ENCODE measurements around the gene HOXA4.

Gene HOXA4

GRCh38 chr7:27178366-27178765 lies 47.8 kb upstream of the HOXA4 start:
- no peak for DNase-seq
- H3K79me2 ChIP-seq (ENCODE audit: low read length), result no peaks in the 10 kb centered on the region
- H3F3A ChIP-seq (ENCODE audit: insufficient read depth, low read length), result no peaks in the 10 kb centered on the region
- no peaks in the 10 kb centered on the region for H4K20me1 ChIP-seq (ENCODE audit: insufficient read depth, low read length)
- H2AFZ ChIP-seq (ENCODE audit: low read length), result no peak overlapping the region
- no peaks in the 10 kb centered on the region for H3K9me3 ChIP-seq (replicated peaks; ENCODE audit: insufficient read depth, low read length)
- no peak overlapping the region for H3K4me3 ChIP-seq (ENCODE audit: low read length)
- H3K27me3 ChIP-seq (replicated peaks; ENCODE audit: insufficient read depth, low read length), result peaks cover 62% of the 10 kb centered on the region
- H3K9ac ChIP-seq (ENCODE audit: low read length), result no peak overlapping the region
- no peak overlapping the region for H3K4me2 ChIP-seq (ENCODE audit: low read depth, low read length)
- H3K36me3 ChIP-seq (replicated peaks; ENCODE audit: insufficient read depth, low read length), result no peaks in the 10 kb centered on the region
- no peaks in the 10 kb centered on the region for H3K9me2 ChIP-seq (replicated peaks; ENCODE audit: insufficient read depth, low read length)
- H3K27ac ChIP-seq (ENCODE audit: low read length), result no peak overlapping the region
- H3K4me1 ChIP-seq (ENCODE audit: low read length), result no peaks in the 10 kb centered on the region
- TF ChIP-seq EZH2phosphoT487 (IDR thresholded peaks at IDR 0.05; ENCODE audit: low read length), result no peak
- TF ChIP-seq CTCF (IDR thresholded peaks at IDR 0.05; ENCODE audit: low read length), result no peak
- no peak for TF ChIP-seq EZH2 (optimal IDR thresholded peaks at IDR 0.05; ENCODE audit: low read depth, low read length)

DNA sequence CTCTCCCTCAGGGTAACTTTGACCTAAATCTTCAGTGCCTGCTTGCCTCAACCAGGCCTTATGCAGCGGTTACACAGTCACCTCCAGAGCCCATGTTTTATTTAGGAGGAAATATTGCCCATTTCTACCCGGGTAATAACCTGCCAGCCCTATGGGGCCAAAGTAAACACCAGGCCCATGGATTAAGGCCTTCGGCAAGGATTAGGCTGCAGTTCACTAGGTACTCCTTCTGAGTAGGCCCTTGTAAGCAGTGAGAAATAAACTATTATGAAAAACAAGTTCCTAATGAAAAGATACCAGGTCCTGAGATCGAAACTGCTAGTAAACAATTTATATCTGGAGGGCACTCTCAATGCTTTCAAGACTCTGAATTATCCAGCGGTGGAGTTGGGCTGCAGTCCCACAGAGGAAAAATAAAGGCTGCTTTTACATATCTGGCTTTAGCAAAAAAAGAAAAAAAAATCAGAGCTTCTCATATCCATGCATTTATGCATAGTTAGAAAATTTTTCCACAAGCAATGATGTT lies 47.3 kb upstream of the HOXA4 start:
- H3K4me2 ChIP-seq (ENCODE audit: low read depth, low read length), result no peak overlapping the region
- H3K27ac ChIP-seq (ENCODE audit: low read length), result no peak overlapping the region
- no peaks in the 10 kb centered on the region for H4K20me1 ChIP-seq (ENCODE audit: insufficient read depth, low read length)
- H3K9me3 ChIP-seq (replicated peaks; ENCODE audit: insufficient read depth, low read length), result no peaks in the 10 kb centered on the region
- no peaks in the 10 kb centered on the region for H3K9me2 ChIP-seq (replicated peaks; ENCODE audit: insufficient read depth, low read length)
- no peaks in the 10 kb centered on the region for H3K79me2 ChIP-seq (ENCODE audit: low read length)
- H3K9ac ChIP-seq (ENCODE audit: low read length), result no peak overlapping the region
- no peak overlapping the region for H3K4me3 ChIP-seq (ENCODE audit: low read length)
- DNase-seq, result no peak
- 0 out of 2 replicates have a peak, but pooled peaks cover under 1% of the 10 kb centered on the region for H3K4me1 ChIP-seq (ENCODE audit: low read length)
- H3F3A ChIP-seq (ENCODE audit: insufficient read depth, low read length), result no peaks in the 10 kb centered on the region
- H2AFZ ChIP-seq (ENCODE audit: low read length), result no peak overlapping the region
- TF ChIP-seq EZH2phosphoT487 (IDR thresholded peaks at IDR 0.05; ENCODE audit: low read length) (no peak), EZH2 (optimal IDR thresholded peaks at IDR 0.05; ENCODE audit: low read depth, low read length) (no peak), CTCF (IDR thresholded peaks at IDR 0.05; ENCODE audit: low read length) (no peak)
- peaks cover 62% of the 10 kb centered on the region for H3K27me3 ChIP-seq (replicated peaks; ENCODE audit: insufficient read depth, low read length)
- H3K36me3 ChIP-seq (replicated peaks; ENCODE audit: insufficient read depth, low read length), result no peaks in the 10 kb centered on the region

GRCh38 chr7:27176962-27177794 lies 46.6 kb upstream of the HOXA4 start:
- no peaks in the 10 kb centered on the region for H3K79me2 ChIP-seq (ENCODE audit: low read length)
- H3F3A ChIP-seq (ENCODE audit: insufficient read depth, low read length), result peaks cover 4% of the 10 kb centered on the region; the same call in 1 of the 2 replicates
- H3K9me3 ChIP-seq (replicated peaks; ENCODE audit: insufficient read depth, low read length), result no peaks in the 10 kb centered on the region
- peaks cover 62% of the 10 kb centered on the region for H3K27me3 ChIP-seq (replicated peaks; ENCODE audit: insufficient read depth, low read length)
- no peak overlapping the region for H3K9ac ChIP-seq (ENCODE audit: low read length)
- no peak overlapping the region for H3K4me3 ChIP-seq (ENCODE audit: low read length)
- no peaks in the 10 kb centered on the region for H3K36me3 ChIP-seq (replicated peaks; ENCODE audit: insufficient read depth, low read length)
- H3K27ac ChIP-seq (ENCODE audit: low read length), result no peak overlapping the region
- no peaks in the 10 kb centered on the region for H4K20me1 ChIP-seq (ENCODE audit: insufficient read depth, low read length)
- H3K9me2 ChIP-seq (replicated peaks; ENCODE audit: insufficient read depth, low read length), result no peaks in the 10 kb centered on the region
- DNase-seq, result no peak
- H2AFZ ChIP-seq (ENCODE audit: low read length), result no peak overlapping the region
- TF ChIP-seq CTCF (IDR thresholded peaks at IDR 0.05; ENCODE audit: low read length) (no peak), EZH2 (optimal IDR thresholded peaks at IDR 0.05; ENCODE audit: low read depth, low read length) (no peak), EZH2phosphoT487 (IDR thresholded peaks at IDR 0.05; ENCODE audit: low read length) (no peak)
- H3K4me2 ChIP-seq (ENCODE audit: low read depth, low read length), result no peak overlapping the region
- H3K4me1 ChIP-seq (ENCODE audit: low read length), result peaks cover 7% of the 10 kb centered on the region
